GM12801 (cell line): ENCODE measurements around the gene HSPA4.

ENCODE experiments used
- TF ChIP-seq, protein P1 (sequence below): IDR thresholded peaks from one replicate; pipeline ENCODE4 v1.5.1; 2011; ENCODE audit warnings: control low read depth; ENCODE audit not compliant: insufficient read length; ENCODE audit errors: extremely low read depth

Gene HSPA4

DNA sequence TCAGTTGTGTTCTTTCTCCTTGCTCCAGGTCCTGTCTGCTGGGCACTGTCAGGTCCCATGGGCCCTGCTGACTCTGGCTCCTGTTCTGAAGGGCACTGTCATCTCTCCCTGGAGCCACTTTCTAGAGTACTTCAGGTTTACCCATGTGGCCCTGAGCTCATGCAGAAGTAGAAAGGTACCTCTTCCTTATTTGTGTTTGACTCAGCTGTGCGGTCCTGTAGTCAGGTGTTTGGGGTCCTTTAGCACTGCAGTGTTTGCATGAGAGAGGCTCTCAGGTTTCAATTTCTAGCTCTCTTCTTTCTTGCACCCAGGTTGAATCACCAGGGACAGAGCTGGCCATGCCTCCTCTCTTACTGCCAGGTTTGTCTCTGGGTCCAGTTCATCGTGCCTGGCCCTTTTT lies 71.5 kb downstream of the HSPA4 start:
- TF ChIP-seq, protein P1, sequence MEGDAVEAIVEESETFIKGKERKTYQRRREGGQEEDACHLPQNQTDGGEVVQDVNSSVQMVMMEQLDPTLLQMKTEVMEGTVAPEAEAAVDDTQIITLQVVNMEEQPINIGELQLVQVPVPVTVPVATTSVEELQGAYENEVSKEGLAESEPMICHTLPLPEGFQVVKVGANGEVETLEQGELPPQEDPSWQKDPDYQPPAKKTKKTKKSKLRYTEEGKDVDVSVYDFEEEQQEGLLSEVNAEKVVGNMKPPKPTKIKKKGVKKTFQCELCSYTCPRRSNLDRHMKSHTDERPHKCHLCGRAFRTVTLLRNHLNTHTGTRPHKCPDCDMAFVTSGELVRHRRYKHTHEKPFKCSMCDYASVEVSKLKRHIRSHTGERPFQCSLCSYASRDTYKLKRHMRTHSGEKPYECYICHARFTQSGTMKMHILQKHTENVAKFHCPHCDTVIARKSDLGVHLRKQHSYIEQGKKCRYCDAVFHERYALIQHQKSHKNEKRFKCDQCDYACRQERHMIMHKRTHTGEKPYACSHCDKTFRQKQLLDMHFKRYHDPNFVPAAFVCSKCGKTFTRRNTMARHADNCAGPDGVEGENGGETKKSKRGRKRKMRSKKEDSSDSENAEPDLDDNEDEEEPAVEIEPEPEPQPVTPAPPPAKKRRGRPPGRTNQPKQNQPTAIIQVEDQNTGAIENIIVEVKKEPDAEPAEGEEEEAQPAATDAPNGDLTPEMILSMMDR: no peak

DNA sequence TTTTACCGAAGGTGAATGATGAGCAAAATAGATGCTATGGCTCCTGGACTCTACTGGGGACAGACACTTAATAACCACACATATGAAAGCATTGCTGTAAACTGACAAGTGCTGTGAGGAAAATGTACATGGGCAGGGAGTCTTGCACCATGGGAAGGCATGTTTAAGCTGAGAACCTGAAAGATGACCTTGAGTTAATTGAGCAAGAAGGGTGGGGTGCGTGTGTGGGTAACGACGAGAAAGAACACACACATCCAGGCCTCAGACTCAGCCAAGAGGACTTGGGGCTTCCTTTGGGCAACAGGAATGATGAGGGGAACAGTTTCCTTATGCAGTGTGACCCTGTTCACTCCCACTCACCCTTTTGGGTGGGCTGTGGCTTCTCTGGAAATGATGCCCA lies 73.1 kb downstream of the HSPA4 start:
- TF ChIP-seq, protein P1: no peak

DNA sequence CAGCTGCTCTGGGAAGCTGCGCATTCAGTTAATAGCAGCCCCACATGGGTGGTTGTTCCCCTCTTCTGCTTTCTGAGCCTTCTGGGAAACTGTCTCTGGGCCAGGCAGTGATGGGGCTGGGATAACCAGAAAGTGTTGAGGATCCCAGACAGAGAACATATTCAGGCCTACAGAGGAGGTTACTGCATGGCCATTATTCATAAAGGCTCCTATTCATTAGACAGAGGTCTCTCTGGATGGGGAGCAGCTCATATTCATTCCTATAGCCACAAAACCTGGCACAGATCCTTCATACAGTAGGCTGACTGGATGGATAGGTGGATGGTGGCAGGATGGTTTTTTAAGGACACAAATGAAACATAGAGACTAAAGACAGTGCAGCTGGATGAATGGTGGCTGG lies 76.3 kb downstream of the HSPA4 start:
- TF ChIP-seq, protein P1: no peak

DNA sequence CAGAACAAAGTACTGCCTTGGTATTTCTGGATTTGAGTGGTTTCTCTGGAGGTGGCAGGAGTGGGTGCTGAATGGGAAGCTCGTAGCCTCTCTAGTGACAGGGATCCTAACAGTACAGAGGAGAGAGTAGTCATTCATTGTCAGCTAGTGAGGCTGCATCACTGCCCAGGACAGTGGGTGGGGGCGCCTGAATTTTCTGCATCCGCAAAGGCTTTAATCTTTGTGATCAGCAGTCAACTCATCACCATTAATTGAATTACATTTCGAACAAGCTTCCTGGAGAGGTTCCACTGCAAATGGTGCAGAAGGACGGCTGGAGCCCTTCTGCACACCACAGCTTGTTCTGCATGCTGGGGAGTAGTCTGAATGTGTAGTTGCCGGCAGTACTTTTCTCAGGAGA lies 77.5 kb downstream of the HSPA4 start:
- TF ChIP-seq, protein P1: no peak

DNA sequence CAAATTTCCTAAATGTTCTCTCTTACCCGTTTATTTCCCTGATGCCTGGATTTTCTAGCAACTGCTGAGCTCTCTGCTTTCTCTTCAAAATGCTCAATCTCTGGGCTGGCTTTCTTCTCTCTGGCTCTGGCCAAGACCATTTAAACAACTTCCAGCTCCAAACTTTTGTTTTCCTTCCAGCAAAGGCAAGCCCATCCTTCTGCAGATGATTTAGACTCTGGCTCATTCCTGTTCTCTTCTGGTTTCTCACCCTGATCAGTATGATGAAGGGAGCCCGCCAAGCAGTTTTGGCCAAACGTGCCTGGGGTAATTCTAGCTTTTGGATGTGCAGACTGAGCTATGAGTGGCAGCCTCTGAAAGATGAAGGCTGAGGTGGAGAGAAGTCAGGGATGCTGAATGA lies 78.1 kb downstream of the HSPA4 start:
- TF ChIP-seq, protein P1: no peak

DNA sequence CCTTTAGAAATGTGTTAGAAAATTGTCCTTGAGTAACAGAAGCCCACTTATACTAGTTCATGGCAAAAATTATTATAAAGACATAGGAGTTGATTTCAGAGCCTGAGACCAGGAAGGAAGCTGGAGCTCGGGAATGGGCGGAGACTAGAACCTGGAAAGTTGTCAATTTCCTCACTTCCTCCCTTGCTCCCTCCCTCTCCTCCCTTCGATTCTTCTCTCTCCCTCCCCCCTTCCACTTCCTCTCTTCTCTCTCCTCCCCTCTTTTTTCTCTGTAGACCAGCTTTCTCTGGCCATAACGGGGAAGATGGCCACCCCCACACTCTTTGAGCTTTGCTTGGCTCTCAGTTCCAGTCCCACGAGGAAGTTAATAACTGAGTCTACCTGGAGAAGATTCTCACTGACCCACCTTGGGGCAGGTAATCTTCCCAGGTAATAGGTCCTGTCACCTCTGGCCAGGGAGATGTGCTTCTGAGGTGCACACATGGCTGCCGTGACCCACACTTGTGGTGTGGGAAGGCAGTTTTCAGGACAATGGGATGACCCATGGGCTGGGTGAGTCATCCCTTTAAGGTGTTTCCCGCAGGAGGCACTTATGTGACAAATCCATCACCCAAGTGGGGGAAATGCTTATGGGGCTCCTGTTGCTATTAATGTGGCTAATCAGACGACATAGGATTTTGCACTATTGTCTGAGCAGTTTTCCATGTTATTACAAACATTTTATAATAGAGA lies 78.7 kb downstream of the HSPA4 start:
- TF ChIP-seq, protein P1: no peak

DNA sequence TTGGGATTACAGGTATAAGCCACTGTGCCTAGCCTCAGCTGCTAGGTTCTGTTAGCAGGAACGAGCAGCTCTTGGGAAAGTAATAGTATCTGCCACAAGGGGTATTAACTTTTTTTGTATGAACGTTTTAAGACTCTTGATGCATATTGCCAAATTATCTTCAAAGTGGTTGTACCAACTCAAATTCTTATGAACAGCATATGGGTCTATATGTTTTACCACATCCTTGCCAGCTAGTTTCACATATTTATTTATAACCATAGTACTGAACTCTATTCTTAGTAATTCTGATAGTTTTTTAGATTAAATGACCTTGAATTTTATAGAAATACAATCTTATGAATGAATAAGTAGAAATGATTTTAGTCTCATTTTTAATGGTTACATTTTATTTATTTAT lies 80.9 kb downstream of the HSPA4 start:
- TF ChIP-seq, protein P1: no peak

DNA sequence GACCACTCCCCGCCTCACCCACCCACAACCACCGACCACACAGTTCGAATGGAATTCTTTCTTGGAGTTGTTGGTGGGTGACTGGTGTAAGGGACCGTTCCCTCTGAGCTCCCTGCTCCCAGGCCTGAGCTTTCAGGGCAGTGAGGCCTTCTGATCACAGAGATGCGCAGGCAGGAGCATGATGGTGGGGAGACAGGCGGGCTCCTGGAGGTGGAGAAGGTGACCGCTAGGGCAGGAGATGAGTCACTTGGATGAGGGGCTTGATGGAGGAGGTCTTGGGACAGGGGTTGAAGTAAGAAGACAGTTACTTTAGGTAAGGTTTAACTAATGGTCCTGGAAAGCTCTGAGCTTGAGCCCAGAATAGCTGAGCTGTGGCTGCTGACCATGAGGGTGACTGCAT lies 88.5 kb downstream of the HSPA4 start:
- TF ChIP-seq, protein P1: no peak
